Body of pancreas (tissue), 4 donors: Measurements from ENCODE around the gene MAP1A. TPM values are rescaled to one million over a fixed set of nuclear protein-coding genes. Genes with fewer than 3 reads are reported as not detected.

ENCODE experiments used
- ATAC-seq: fragments of 150-250 bp; one replicate; pipeline ENCODE4 v1.9.1; 2016
- DNase-seq, 4 donors: peaks; one replicate each; pipeline ENCODE4 v3.0.0-alpha.2; 2019
- H3K27ac ChIP-seq, 4 donors: fragments of 200-600 bp; sonication (generic); 1 replicate in 3 of 4; 2 replicates in 1 of 4; pipeline versions ENCODE4 v1.5.1 to v1.6.1; 2016 to 2019; ENCODE audit warnings: mild to moderate bottlenecking in 1 of 4, mixed read lengths in 1 of 4, moderate library complexity in 1 of 4
- H3K27me3 ChIP-seq, 2 donors: fragments of 200-600 bp; sonication (generic); one replicate each; pipeline ENCODE4 v1.6.0; 2016; ENCODE audit warnings: mild to moderate bottlenecking in 1 of 2
- H3K36me3 ChIP-seq, 2 donors: fragments of 200-600 bp; sonication (generic); replicated peaks in 1 of 2; 2 replicates each; pipeline ENCODE4 v1.5.1; 2016; ENCODE audit warnings: low read depth in 2 of 2; ENCODE audit not compliant: insufficient read depth in 1 of 2
- H3K4me1 ChIP-seq: fragments of 200-600 bp; sonication (generic); one replicate; pipeline ENCODE4 v1.6.0; 2016
- H3K4me3 ChIP-seq, 2 donors: fragments of 200-600 bp; sonication (generic); 1 replicate in 1 of 2; 2 replicates in 1 of 2; pipeline ENCODE4 v1.5.1; 2016 to 2019
- H3K9me3 ChIP-seq, 3 donors: fragments of 200-600 bp; sonication (generic); 1 replicate in 2 of 3; 2 replicates in 1 of 3; pipeline ENCODE4 v1.5.1; 2016
- POLR2A ChIP-seq, 3 donors: fragments of 450-650 bp; IDR thresholded peaks; one replicate each; pipeline ENCODE4 v1.6.1; 2016; ENCODE audit warnings: antibody characterized with exemption in 3 of 3, mild to moderate bottlenecking in 2 of 3
- WGBS, 2 donors: methylation state at CpG; one replicate each; pipeline ENCODE4 v1.1.5; 2017; 5-methylcytosine and 5-hydroxymethylcytosine counted together
- intact Hi-C: fragments of 100-400 bp; cut with DNase I; formaldehyde crosslinking; loops from one replicate; pipeline ENCODE4 v1.15.1; 2023
- total RNA-seq, 2 donors: library from RNA; depleted of rRNA; stranded (reverse); fragments of >200 nt; gene quantifications; one replicate each; pipeline ENCODE4 v1.1.0, GENCODE V29; 2016
- TF ChIP-seq, protein P1 (sequence below), 7 experiments: fragments of 450-650 bp in 4 of 7; fragments of 200-600 bp in 3 of 7; sonication (generic) in 3 of 7; IDR thresholded peaks; one replicate each; pipeline ENCODE4 v1.5.1; 2016 to 2019; ENCODE audit warnings: antibody characterized with exemption in 7 of 7

MAP1A gene
- total RNA-seq, 2 donors from 2014 or later, result 3.1 to 4.0 TPM

DNA sequence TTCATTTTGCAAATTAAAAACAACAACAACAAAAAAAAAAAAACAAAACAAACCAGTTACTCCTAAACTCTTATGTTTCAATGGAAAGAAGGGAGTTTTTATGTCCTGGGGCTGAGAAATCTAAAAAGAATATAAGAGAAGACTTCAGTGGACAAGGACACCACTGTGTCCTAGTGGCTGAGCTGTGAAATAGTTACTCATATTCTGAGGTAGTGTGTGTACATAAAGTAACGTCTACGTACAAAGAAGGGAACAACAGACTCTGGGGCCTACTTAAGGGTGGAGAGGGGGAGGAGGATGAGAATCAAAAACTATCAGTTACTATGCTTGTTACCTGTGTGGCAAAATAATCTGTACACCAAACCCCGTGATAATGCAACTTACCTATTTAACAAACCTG is 18.4 kb upstream of the MAP1A start:
- no peaks in the 10 kb centered on the region for H3K4me1 ChIP-seq
- no peaks in the 10 kb centered on the region for H3K27me3 ChIP-seq
- H3K9me3 ChIP-seq, result no peaks in the 10 kb centered on the region
- no peak overlapping the region for H3K4me3 ChIP-seq
- WGBS, 2 donors, result 68% methylated on average over 3 of the region's 3 CpGs
- DNase-seq, result no peak
- ATAC-seq, result no peak
- intact Hi-C loops, result no loop called here
- no peak for TF ChIP-seq POLR2A (IDR thresholded peaks at IDR 0.05)
- TF ChIP-seq, protein P1, sequence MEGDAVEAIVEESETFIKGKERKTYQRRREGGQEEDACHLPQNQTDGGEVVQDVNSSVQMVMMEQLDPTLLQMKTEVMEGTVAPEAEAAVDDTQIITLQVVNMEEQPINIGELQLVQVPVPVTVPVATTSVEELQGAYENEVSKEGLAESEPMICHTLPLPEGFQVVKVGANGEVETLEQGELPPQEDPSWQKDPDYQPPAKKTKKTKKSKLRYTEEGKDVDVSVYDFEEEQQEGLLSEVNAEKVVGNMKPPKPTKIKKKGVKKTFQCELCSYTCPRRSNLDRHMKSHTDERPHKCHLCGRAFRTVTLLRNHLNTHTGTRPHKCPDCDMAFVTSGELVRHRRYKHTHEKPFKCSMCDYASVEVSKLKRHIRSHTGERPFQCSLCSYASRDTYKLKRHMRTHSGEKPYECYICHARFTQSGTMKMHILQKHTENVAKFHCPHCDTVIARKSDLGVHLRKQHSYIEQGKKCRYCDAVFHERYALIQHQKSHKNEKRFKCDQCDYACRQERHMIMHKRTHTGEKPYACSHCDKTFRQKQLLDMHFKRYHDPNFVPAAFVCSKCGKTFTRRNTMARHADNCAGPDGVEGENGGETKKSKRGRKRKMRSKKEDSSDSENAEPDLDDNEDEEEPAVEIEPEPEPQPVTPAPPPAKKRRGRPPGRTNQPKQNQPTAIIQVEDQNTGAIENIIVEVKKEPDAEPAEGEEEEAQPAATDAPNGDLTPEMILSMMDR (IDR thresholded peaks at IDR 0.05), result no peak
- H3K27ac ChIP-seq, result no peak overlapping the region
- no peaks in the 10 kb centered on the region for H3K36me3 ChIP-seq

DNA sequence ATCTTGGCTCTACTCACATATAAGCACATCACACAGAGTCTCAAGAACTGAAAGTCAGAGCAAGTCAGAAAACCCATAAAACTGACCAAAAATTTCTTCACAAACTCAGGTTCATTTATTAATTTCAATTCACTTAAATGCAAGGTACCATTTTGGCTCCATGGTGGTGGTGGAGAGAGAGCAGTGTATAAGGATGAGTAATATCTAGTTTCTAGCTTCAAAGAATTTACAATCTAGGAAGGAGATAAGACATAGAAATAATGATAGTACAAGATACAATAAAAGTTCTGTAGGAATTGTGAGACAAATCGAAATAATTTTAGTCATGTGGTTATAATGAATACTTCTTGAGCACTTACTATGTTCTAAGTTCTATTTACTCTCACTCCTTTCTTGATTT is 17.8 kb upstream of the MAP1A start:
- no peak for TF ChIP-seq POLR2A (IDR thresholded peaks at IDR 0.05)
- TF ChIP-seq, protein P1 (IDR thresholded peaks at IDR 0.05), result no peak
- no peaks in the 10 kb centered on the region for H3K9me3 ChIP-seq
- DNase-seq, result no peak
- H3K4me1 ChIP-seq, result no peaks in the 10 kb centered on the region
- no peaks in the 10 kb centered on the region for H3K27me3 ChIP-seq
- H3K27ac ChIP-seq, result no peak overlapping the region
- intact Hi-C loops, result no loop called here
- H3K4me3 ChIP-seq, result no peak overlapping the region
- no peaks in the 10 kb centered on the region for H3K36me3 ChIP-seq
- ATAC-seq, result no peak
- 67% methylated on average over 1 of the region's 1 CpG for WGBS, 2 donors

DNA sequence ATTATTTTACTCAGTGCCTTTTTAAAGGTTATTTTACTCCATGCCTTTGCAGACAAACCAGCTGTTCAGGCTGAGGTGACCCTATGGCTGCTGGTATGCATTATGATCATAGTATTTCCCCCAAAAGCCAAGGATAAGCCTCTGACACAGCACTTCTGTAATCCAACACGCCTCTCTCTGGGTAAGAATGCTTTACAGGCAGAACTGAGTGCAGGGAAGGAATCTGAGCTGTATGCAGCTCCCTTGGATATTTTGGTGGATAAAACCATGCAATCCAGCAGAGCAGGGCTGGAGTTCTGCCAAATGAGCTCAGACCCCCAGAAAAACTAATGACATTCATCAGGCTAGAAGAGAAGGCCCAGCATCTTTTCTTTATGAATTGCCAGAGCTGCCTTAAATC is 11.7 kb upstream of the MAP1A start:
- TF ChIP-seq POLR2A (IDR thresholded peaks at IDR 0.05), result no peak
- TF ChIP-seq, protein P1 (IDR thresholded peaks at IDR 0.05), result no peak
- no peak for ATAC-seq
- Histone ChIP-seq H3K4me3 (no peak overlapping the region), H3K27ac (no peak overlapping the region), H3K27me3 (no peaks in the 10 kb centered on the region), H3K4me1 (peaks cover 10% of the 10 kb centered on the region), H3K9me3 (no peaks in the 10 kb centered on the region), H3K36me3 (no peaks in the 10 kb centered on the region)
- 67 to 68% methylated on average over 1 of the region's 1 CpG for WGBS, 2 donors
- DNase-seq, result no peak
- intact Hi-C loops, result no loop called here

DNA sequence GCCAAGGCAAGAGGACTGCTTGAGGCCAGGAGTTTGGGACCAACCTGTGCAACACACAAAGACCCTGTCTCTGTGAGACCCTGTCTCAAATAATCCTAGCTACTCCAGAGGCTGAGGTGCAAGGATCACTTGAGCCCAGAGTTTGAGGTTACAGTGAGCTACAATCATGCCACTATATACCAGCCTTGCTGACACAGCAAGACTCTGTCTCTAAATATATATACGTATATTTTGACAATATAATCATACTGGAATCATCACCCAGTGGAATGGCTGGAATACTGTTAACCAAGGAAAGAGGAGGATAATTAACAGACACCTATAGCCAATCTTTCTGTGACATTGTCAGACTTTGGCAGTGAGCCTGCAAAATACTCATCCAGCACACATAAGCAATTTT is 9.0 kb upstream of the MAP1A start:
- no peak overlapping the region for H3K27ac ChIP-seq
- WGBS, 2 donors, result 57 to 95% methylated on average over 1 of the region's 1 CpG

More for the DNA sequence above, 9.0 kb upstream of the MAP1A start:
- no peak for DNase-seq
- no peaks in the 10 kb centered on the region for H3K9me3 ChIP-seq
- no peaks in the 10 kb centered on the region for H3K27me3 ChIP-seq
- ATAC-seq, result no peak
- no peak overlapping the region for H3K4me3 ChIP-seq
- no peaks in the 10 kb centered on the region for H3K36me3 ChIP-seq
- intact Hi-C loops, result no loop called here
- TF ChIP-seq, protein P1 (IDR thresholded peaks at IDR 0.05), result no peak
- no peak for TF ChIP-seq POLR2A (IDR thresholded peaks at IDR 0.05)
- peaks cover 14% of the 10 kb centered on the region for H3K4me1 ChIP-seq
